Esophagus squamous epithelium (tissue), 4 donors: ENCODE results near the gene LMBR1L.

Source experiments
- POLR2A ChIP-seq, 4 donors: fragments of 450-650 bp; IDR thresholded peaks; one replicate each; pipeline ENCODE4 v1.6.1; 2017; ENCODE audit warnings: antibody characterized with exemption in 4 of 4, mild to moderate bottlenecking in 4 of 4, moderate library complexity in 3 of 4
- TF ChIP-seq, protein P1 (sequence below), 6 experiments: fragments of 450-650 bp in 4 of 6; fragments of 200-600 bp in 2 of 6; sonication (generic) in 2 of 6; IDR thresholded peaks; one replicate each; pipeline ENCODE4 v1.5.1; 2016 to 2019; ENCODE audit warnings: antibody characterized with exemption in 6 of 6, mild to moderate bottlenecking in 4 of 6, moderate library complexity in 4 of 6

DNA sequence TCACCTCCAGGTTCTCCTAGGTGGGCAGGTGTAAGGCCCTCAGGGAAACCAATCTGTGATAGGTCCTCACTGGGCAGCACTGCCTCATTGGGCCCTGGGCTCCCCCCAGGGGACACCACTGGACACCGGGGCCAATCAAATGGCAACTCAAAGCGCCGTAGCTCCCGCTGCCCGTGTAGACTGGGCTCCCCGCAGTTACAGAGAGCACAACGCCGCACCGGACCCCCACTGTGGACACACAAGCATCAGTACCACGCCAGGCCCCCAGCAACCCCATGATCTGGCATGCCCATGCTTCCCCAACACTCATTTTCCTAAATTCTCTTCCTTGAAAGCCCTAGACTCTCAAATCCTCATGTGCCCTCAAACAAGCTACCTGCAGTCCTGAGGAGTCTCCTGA is 56.1 kb downstream of the LMBR1L start:
- no peak for TF ChIP-seq POLR2A (IDR thresholded peaks at IDR 0.05)
- TF ChIP-seq, protein P1, sequence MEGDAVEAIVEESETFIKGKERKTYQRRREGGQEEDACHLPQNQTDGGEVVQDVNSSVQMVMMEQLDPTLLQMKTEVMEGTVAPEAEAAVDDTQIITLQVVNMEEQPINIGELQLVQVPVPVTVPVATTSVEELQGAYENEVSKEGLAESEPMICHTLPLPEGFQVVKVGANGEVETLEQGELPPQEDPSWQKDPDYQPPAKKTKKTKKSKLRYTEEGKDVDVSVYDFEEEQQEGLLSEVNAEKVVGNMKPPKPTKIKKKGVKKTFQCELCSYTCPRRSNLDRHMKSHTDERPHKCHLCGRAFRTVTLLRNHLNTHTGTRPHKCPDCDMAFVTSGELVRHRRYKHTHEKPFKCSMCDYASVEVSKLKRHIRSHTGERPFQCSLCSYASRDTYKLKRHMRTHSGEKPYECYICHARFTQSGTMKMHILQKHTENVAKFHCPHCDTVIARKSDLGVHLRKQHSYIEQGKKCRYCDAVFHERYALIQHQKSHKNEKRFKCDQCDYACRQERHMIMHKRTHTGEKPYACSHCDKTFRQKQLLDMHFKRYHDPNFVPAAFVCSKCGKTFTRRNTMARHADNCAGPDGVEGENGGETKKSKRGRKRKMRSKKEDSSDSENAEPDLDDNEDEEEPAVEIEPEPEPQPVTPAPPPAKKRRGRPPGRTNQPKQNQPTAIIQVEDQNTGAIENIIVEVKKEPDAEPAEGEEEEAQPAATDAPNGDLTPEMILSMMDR (IDR thresholded peaks at IDR 0.05) = no peak
